KMS-11 (cell line): ENCODE results near the gene FNBP1.

Source experiments
- H2AFZ ChIP-seq: fragments of 200-600 bp; sonication (generic); 2 replicates; pipeline ENCODE4 v1.6.1; 2016; ENCODE audit warnings: antibody characterized with exemption, mixed run types, low read depth
- H3K27ac ChIP-seq: fragments of 200-600 bp; sonication (generic); 2 replicates; pipeline ENCODE4 v1.6.1; 2016; ENCODE audit warnings: mild to moderate bottlenecking, mixed run types
- H3K27me3 ChIP-seq: fragments of 200-600 bp; sonication (generic); 2 replicates; pipeline ENCODE4 v1.6.1; 2017; ENCODE audit warnings: mild to moderate bottlenecking, low read depth, mixed run types, moderate library complexity; ENCODE audit not compliant: insufficient read depth
- H3K36me3 ChIP-seq: fragments of 200-600 bp; sonication (generic); 2 replicates; pipeline ENCODE4 v1.6.1; 2017; ENCODE audit warnings: mild to moderate bottlenecking, mixed run types; ENCODE audit not compliant: insufficient read depth
- H3K4me1 ChIP-seq: fragments of 200-600 bp; sonication (generic); 2 replicates; pipeline ENCODE4 v1.6.1; 2016; ENCODE audit warnings: mild to moderate bottlenecking, low read depth, mixed run types; ENCODE audit not compliant: poor library complexity, severe bottlenecking
- H3K4me2 ChIP-seq: fragments of 200-600 bp; sonication (generic); 2 replicates; pipeline ENCODE4 v1.7.0; 2016; ENCODE audit warnings: mild to moderate bottlenecking, mixed run types
- H3K4me3 ChIP-seq: fragments of 200-600 bp; sonication (generic); IDR thresholded peaks from 2 replicates; pipeline ENCODE4 v1.6.1; 2017; ENCODE audit warnings: low read depth, low read length, mixed read lengths; ENCODE audit not compliant: insufficient read depth
- H3K79me2 ChIP-seq: fragments of 200-600 bp; sonication (generic); 2 replicates; pipeline ENCODE4 v1.6.1; 2016; ENCODE audit warnings: low read depth, mixed run types; ENCODE audit not compliant: insufficient read depth
- H3K9ac ChIP-seq: fragments of 200-600 bp; sonication (generic); 2 replicates; pipeline ENCODE4 v1.6.1; 2016; ENCODE audit warnings: mild to moderate bottlenecking, mixed run types
- H4K20me1 ChIP-seq: fragments of 200-600 bp; sonication (generic); 2 replicates; pipeline ENCODE4 v1.6.1; 2016; ENCODE audit warnings: mild to moderate bottlenecking, mixed run types; ENCODE audit not compliant: insufficient read depth
- CTCF ChIP-seq: fragments of 200-600 bp; sonication (generic); conservative IDR thresholded peaks from 2 replicates; pipeline ENCODE4 v1.6.1; 2017; ENCODE audit warnings: low read depth, mild to moderate bottlenecking, antibody characterized with exemption, low read length, moderate library complexity, mixed read lengths

FNBP1 gene

GRCh38 chr9:129853614-129854013 is 189.4 kb downstream of the FNBP1 start:
- H3K4me3 ChIP-seq = no peak overlapping the region
- no peaks in the 10 kb centered on the region for H3K79me2 ChIP-seq
- H3K36me3 ChIP-seq = no peaks in the 10 kb centered on the region
- no peaks in the 10 kb centered on the region for H3K27me3 ChIP-seq
- no peak for TF ChIP-seq CTCF
- no peak overlapping the region for H3K4me2 ChIP-seq
- H4K20me1 ChIP-seq = no peaks in the 10 kb centered on the region; the same call in 1 of the 2 replicates
- no peak overlapping the region for H3K27ac ChIP-seq
- H2AFZ ChIP-seq = no peak overlapping the region
- H3K9ac ChIP-seq = no peak overlapping the region
- H3K4me1 ChIP-seq = no peaks in the 10 kb centered on the region

- H2AFZ ChIP-seq = no peak overlapping the region
- H3K4me3 ChIP-seq = no peak overlapping the region
- H3K36me3 ChIP-seq = no peaks in the 10 kb centered on the region
- no peak overlapping the region for H3K27ac ChIP-seq
- TF ChIP-seq CTCF = no peak
- H3K27me3 ChIP-seq = no peaks in the 10 kb centered on the region
- H3K4me1 ChIP-seq = peaks cover 5% of the 10 kb centered on the region
- no peaks in the 10 kb centered on the region; the same call in 1 of the 2 replicates for H4K20me1 ChIP-seq
- H3K79me2 ChIP-seq = no peaks in the 10 kb centered on the region
- no peak overlapping the region for H3K9ac ChIP-seq
- H3K4me2 ChIP-seq = no peak overlapping the region
Measured at GRCh38 chr9:129852579-129852978, 190.4 kb downstream of the FNBP1 start.

- Histone ChIP-seq H3K4me2 (no peak overlapping the region), H3K27ac (no peak overlapping the region), H2AFZ (no peak overlapping the region), H3K4me1 (peaks cover 5% of the 10 kb centered on the region), H3K27me3 (no peaks in the 10 kb centered on the region), H3K4me3 (no peak overlapping the region), H3K9ac (no peak overlapping the region), H3K79me2 (no peaks in the 10 kb centered on the region), H3K36me3 (no peaks in the 10 kb centered on the region), H4K20me1 (no peaks in the 10 kb centered on the region; the same call in 1 of the 2 replicates)
- TF ChIP-seq CTCF = no peak
Measured at GRCh38 chr9:129851821-129852220, 191.2 kb downstream of the FNBP1 start.

GRCh38 chr9:129850821-129851550 is 192.0 kb downstream of the FNBP1 start:
- no peaks in the 10 kb centered on the region for H3K36me3 ChIP-seq
- no peak overlapping the region for H2AFZ ChIP-seq
- H3K4me3 ChIP-seq = no peak overlapping the region
- H3K27me3 ChIP-seq = no peaks in the 10 kb centered on the region
- peaks cover 5% of the 10 kb centered on the region for H3K4me1 ChIP-seq
- no peak for TF ChIP-seq CTCF
- no peak overlapping the region for H3K9ac ChIP-seq
- no peak overlapping the region for H3K4me2 ChIP-seq
- no peaks in the 10 kb centered on the region for H3K79me2 ChIP-seq
- no peaks in the 10 kb centered on the region; the same call in 1 of the 2 replicates for H4K20me1 ChIP-seq
- no peak overlapping the region for H3K27ac ChIP-seq
